OCI-LY1 (cell line): ENCODE measurements around the gene ERP29.
A peak's percentile ranks its signal among the peaks of the same experiment; 100 is the strongest.

Source experiments
- H2AFZ ChIP-seq: fragments of 200-600 bp; sonication (generic), shearing (Covaris generic); 2 replicates; pipeline ENCODE4 v1.6.0; 2014; ENCODE audit warnings: antibody characterized with exemption, mild to moderate bottlenecking, low read length
- H3F3A ChIP-seq: fragments of 200-600 bp; sonication (generic), shearing (Covaris generic); 2 replicates; pipeline ENCODE4 v1.6.0; 2014; ENCODE audit warnings: mild to moderate bottlenecking, antibody characterized with exemption, low read length, moderate library complexity; ENCODE audit not compliant: insufficient read depth
- H3K27ac ChIP-seq: fragments of 200-600 bp; sonication (generic); 2 replicates; pipeline ENCODE4 v1.5.1; 2014; ENCODE audit warnings: low read length, mixed run types, mild to moderate bottlenecking, low read depth; ENCODE audit not compliant: poor library complexity, severe bottlenecking
- H3K27me3 ChIP-seq: fragments of 200-600 bp; sonication (generic); 2 replicates; pipeline ENCODE4 v1.6.0; 2014; ENCODE audit warnings: antibody characterized with exemption, mild to moderate bottlenecking, low read length, moderate library complexity; ENCODE audit not compliant: insufficient read depth
- H3K36me3 ChIP-seq: fragments of 200-600 bp; sonication (generic); 2 replicates; pipeline ENCODE4 v1.6.1; 2014; ENCODE audit warnings: mild to moderate bottlenecking, antibody characterized with exemption, low read length, moderate library complexity, mixed read lengths; ENCODE audit not compliant: insufficient read depth
- H3K4me1 ChIP-seq: fragments of 200-600 bp; sonication (generic); 2 replicates; pipeline ENCODE4 v1.5.1; 2014; ENCODE audit warnings: mild to moderate bottlenecking, low read length, moderate library complexity; ENCODE audit not compliant: insufficient read depth, severe bottlenecking
- H3K4me2 ChIP-seq: fragments of 200-600 bp; sonication (generic), shearing (Covaris generic); 2 replicates; pipeline ENCODE4 v1.6.1; 2014; ENCODE audit warnings: low read length
- H3K4me3 ChIP-seq: fragments of 200-600 bp; sonication (generic); 2 replicates; pipeline ENCODE4 v1.5.1; 2014; ENCODE audit warnings: low read length, low read depth, mild to moderate bottlenecking, mixed read lengths; ENCODE audit not compliant: poor library complexity, severe bottlenecking
- H3K79me2 ChIP-seq: fragments of 200-600 bp; shearing (Covaris generic); 2 replicates; pipeline ENCODE4 v1.6.1; 2016; ENCODE audit warnings: mixed run types, low read length, mixed read lengths; ENCODE audit not compliant: insufficient read depth
- H3K9ac ChIP-seq: fragments of 200-600 bp; sonication (generic), shearing (Covaris generic); 2 replicates; pipeline ENCODE4 v1.6.1; 2014; ENCODE audit warnings: mild to moderate bottlenecking, low read length, mixed read lengths
- H3K9me2 ChIP-seq: fragments of 200-600 bp; sonication (generic), shearing (Covaris generic); 2 replicates; pipeline ENCODE4 v1.6.1; 2014; ENCODE audit warnings: low read depth, mild to moderate bottlenecking, low read length, mixed read lengths
- H3K9me3 ChIP-seq: fragments of 200-600 bp; shearing (Covaris generic); 2 replicates; pipeline ENCODE4 v1.6.1; 2014; ENCODE audit warnings: low read length, mixed read lengths
- H4K20me1 ChIP-seq: fragments of 200-600 bp; sonication (generic), shearing (Covaris generic); 2 replicates; pipeline ENCODE4 v1.6.0; 2016; ENCODE audit warnings: mild to moderate bottlenecking, low read length; ENCODE audit not compliant: insufficient read depth
- CTCF ChIP-seq: fragments of 200-600 bp; sonication (generic), shearing (Covaris generic); IDR thresholded peaks from 2 replicates; pipeline ENCODE4 v1.5.1; 2017; ENCODE audit warnings: mild to moderate bottlenecking, antibody characterized with exemption, low read length, moderate library complexity, mixed read lengths
- EZH2 ChIP-seq: fragments of 200-600 bp; sonication (generic), shearing (Covaris generic); IDR thresholded peaks from 2 replicates; pipeline ENCODE4 v1.8.0; 2017; ENCODE audit warnings: borderline replicate concordance, mixed run types, mild to moderate bottlenecking, antibody characterized with exemption, low read length, moderate library complexity, mixed read lengths

ERP29 gene

GRCh38 chr12:112000820-112001219 is 12.4 kb upstream of the ERP29 start:
- Histone ChIP-seq H3K9me3 (no peaks in the 10 kb centered on the region), H2AFZ (no peak overlapping the region), H3K9ac (no peak overlapping the region; the same call in 1 of the 2 replicates), H3K4me2 (peak overlapping the region; percentile 55; the same call in 1 of the 2 replicates), H3K36me3 (peaks cover 18% of the 10 kb centered on the region), H3K27ac (peak overlapping the region; percentile 68), H3K79me2 (no peaks in the 10 kb centered on the region), H3K27me3 (no peaks in the 10 kb centered on the region), H3F3A (0 out of 2 replicates have a peak, but pooled peaks cover 2% of the 10 kb centered on the region), H3K9me2 (no peaks in the 10 kb centered on the region), H3K4me1 (peaks cover 58% of the 10 kb centered on the region), H3K4me3 (no peak overlapping the region), H4K20me1 (no peaks in the 10 kb centered on the region)
- TF ChIP-seq CTCF (no peak), EZH2 (no peak)

GRCh38 chr12:112001576-112001975 is 11.7 kb upstream of the ERP29 start:
- Histone ChIP-seq H3K4me2 (peak overlapping the region; percentile 55), H2AFZ (no peak overlapping the region), H3K36me3 (peaks cover 18% of the 10 kb centered on the region), H3K9ac (no peak overlapping the region), H3K27me3 (no peaks in the 10 kb centered on the region), H3K9me2 (no peaks in the 10 kb centered on the region), H3K9me3 (no peaks in the 10 kb centered on the region), H3K27ac (peak overlapping the region; percentile 68), H3K4me1 (peaks cover 50% of the 10 kb centered on the region), H3K79me2 (no peaks in the 10 kb centered on the region), H3F3A (0 out of 2 replicates have a peak, but pooled peaks cover 2% of the 10 kb centered on the region), H4K20me1 (no peaks in the 10 kb centered on the region), H3K4me3 (no peak overlapping the region)
- TF ChIP-seq EZH2 (no peak), CTCF (no peak)

GRCh38 chr12:112004041-112004440 is 9.2 kb upstream of the ERP29 start:
- no peaks in the 10 kb centered on the region for H3K9me3 ChIP-seq
- no peaks in the 10 kb centered on the region for H4K20me1 ChIP-seq
- no peaks in the 10 kb centered on the region for H3K27me3 ChIP-seq
- no peak overlapping the region for H3K27ac ChIP-seq
- H2AFZ ChIP-seq: no peak overlapping the region
- peaks cover 18% of the 10 kb centered on the region for H3K36me3 ChIP-seq
- no peak overlapping the region for H3K4me2 ChIP-seq
- 0 out of 2 replicates have a peak, but pooled peaks cover 4% of the 10 kb centered on the region for H3F3A ChIP-seq
- H3K4me3 ChIP-seq: no peak overlapping the region
- H3K9ac ChIP-seq: no peak overlapping the region
- H3K4me1 ChIP-seq: peaks cover 50% of the 10 kb centered on the region
- H3K9me2 ChIP-seq: no peaks in the 10 kb centered on the region
- TF ChIP-seq CTCF: no peak
- no peak for TF ChIP-seq EZH2
- no peaks in the 10 kb centered on the region for H3K79me2 ChIP-seq
